Heart left ventricle (tissue), 13 donors: ENCODE results near the gene TNFAIP2.

Source experiments
- CTCF ChIP-seq, 12 donors: fragments of 200-600 bp; sonication (generic) in 4 of 12; IDR thresholded peaks; one replicate each; pipeline versions ENCODE4 v1.5.0 to v1.8.0; 2018 to 2022; ENCODE audit warnings: antibody characterized with exemption in 12 of 12, mild to moderate bottlenecking in 5 of 12
- POLR2A ChIP-seq, 2 donors: fragments of 450-650 bp; IDR thresholded peaks; one replicate each; pipeline ENCODE4 v1.6.1; 2017; ENCODE audit warnings: antibody characterized with exemption in 2 of 2, mild to moderate bottlenecking in 2 of 2, moderate library complexity in 2 of 2
- donor health status: ischemic (EF 13 %, LVEDD 7.1; RV severe dilation, severe dysfunction).
- donor health status: DM: no; HTN: yes; CAD: no.
- donor health status: DM: no; HTN: no; CAD: no.
- donor health status: ischemic (EF 25% LVEDD 6.9; RV normal size, moderate dysfunction).
- donor health status: ischemic (EF 25% LVEDD 5.7; RV mildly dilated, moderate dysfunction).
- donor health status: ischemic (EF 35%, LVEDD 5.7; RV mildly dilated, moderate dysfunction).
- donor health status: nonischemic (EF 11% LVEDD 7.7; RV severe dilation, severe dysfunction).
- donor health status: DM: yes; HTN: yes; CAD: no.
- donor health status: PGD.
- donor health status: ischemic (EF 29% LVEDD 5.4; RV normal size, mild dysfunction).
- donor health status: nonischemic (EF 23%, LVEDD 6.1; RV moderate dilation, normal function).

DNA sequence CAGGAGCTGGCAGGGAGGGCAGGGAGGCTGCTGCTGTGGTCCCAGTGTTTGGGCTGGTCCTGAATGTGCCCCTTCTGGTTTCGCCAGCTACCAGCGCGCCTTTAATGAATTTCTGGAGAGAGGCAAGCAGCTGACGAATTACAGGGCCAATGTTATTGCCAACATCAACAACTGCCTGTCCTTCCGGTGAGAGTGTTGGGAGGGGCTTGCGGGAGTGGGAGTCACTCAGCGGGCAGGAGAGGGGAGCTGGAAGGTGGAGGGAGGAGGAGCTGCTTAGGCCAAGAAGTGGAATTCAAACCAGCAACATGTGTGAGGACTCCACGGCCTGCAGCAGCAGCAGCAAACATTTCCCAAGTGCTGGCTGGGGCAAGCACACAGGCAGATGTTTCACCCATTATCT lies 7.7 kb downstream of the TNFAIP2 start:
- TF ChIP-seq CTCF (IDR thresholded peaks at IDR 0.05) = no peak
- TF ChIP-seq POLR2A (IDR thresholded peaks at IDR 0.05) = no peak
